Hepatocyte (in vitro differentiated cells): ENCODE data around the gene ZNF266. TPM values are rescaled to one million over a fixed set of nuclear protein-coding genes. Genes with fewer than 3 reads are reported as not detected.

ENCODE experiments used
- DNase-seq: peaks from one replicate; pipeline ENCODE4 v3.0.0-alpha.2; 2016; ENCODE audit warnings: low spot score
- H2AFZ ChIP-seq: fragments of 200-600 bp; sonication (generic); 2 replicates; pipeline ENCODE4 v1.6.0; 2016; ENCODE audit warnings: antibody characterized with exemption, mild to moderate bottlenecking
- H3K27ac ChIP-seq: fragments of 200-600 bp; sonication (generic); 2 replicates; pipeline ENCODE4 v1.5.1; 2016; ENCODE audit warnings: mild to moderate bottlenecking
- H3K27me3 ChIP-seq: fragments of 200-600 bp; sonication (generic); 2 replicates; pipeline ENCODE4 v1.6.1; 2016
- H3K36me3 ChIP-seq: fragments of 200-600 bp; sonication (generic); replicated peaks from 2 replicates; pipeline ENCODE4 v1.5.1; 2016; ENCODE audit warnings: low read depth; ENCODE audit not compliant: insufficient read depth
- H3K4me1 ChIP-seq: fragments of 200-600 bp; sonication (generic); 2 replicates; pipeline ENCODE4 v1.5.1; 2016; ENCODE audit warnings: mild to moderate bottlenecking, moderate library complexity; ENCODE audit not compliant: insufficient read depth
- H3K4me2 ChIP-seq: fragments of 200-600 bp; sonication (generic); 2 replicates; pipeline ENCODE4 v1.6.0; 2016
- H3K4me3 ChIP-seq: fragments of 200-600 bp; sonication (generic); 2 replicates; pipeline ENCODE4 v1.5.1; 2016; ENCODE audit warnings: mild to moderate bottlenecking
- H3K79me2 ChIP-seq: fragments of 200-600 bp; sonication (generic); 2 replicates; pipeline ENCODE4 v1.6.0; 2017; ENCODE audit warnings: mild to moderate bottlenecking
- H3K9me2 ChIP-seq: fragments of 200-600 bp; sonication (generic); replicated peaks from 2 replicates; pipeline ENCODE4 v1.6.0; 2017; ENCODE audit warnings: mild to moderate bottlenecking; ENCODE audit not compliant: insufficient read depth
- H3K9me3 ChIP-seq: fragments of 200-600 bp; sonication (generic); 2 replicates; pipeline ENCODE4 v1.5.1; 2016; ENCODE audit warnings: low read depth, mild to moderate bottlenecking
- H4K20me1 ChIP-seq: fragments of 200-600 bp; sonication (generic); 2 replicates; pipeline ENCODE4 v1.6.0; 2016; ENCODE audit warnings: mild to moderate bottlenecking; ENCODE audit not compliant: insufficient read depth, poor library complexity, severe bottlenecking
- CTCF ChIP-seq: fragments of 200-600 bp; sonication (generic); IDR thresholded peaks from 2 replicates; pipeline ENCODE4 v1.5.1; 2016; ENCODE audit warnings: antibody characterized with exemption, mild to moderate bottlenecking; ENCODE audit not compliant: poor library complexity
- EZH2 ChIP-seq: fragments of 200-600 bp; sonication (generic); IDR thresholded peaks from 2 replicates; pipeline ENCODE4 v1.6.1; 2016; ENCODE audit warnings: antibody characterized with exemption, mild to moderate bottlenecking, borderline replicate concordance
- EZH2phosphoT487 ChIP-seq: fragments of 200-600 bp; sonication (generic); IDR thresholded peaks from one replicate; pipeline ENCODE4 v1.6.1; 2018; ENCODE audit warnings: antibody characterized with exemption, mild to moderate bottlenecking, low read depth, moderate library complexity; ENCODE audit not compliant: unreplicated experiment, severe bottlenecking
- WGBS: methylation state at CpG from one replicate; pipeline ENCODE4 v1.1.6; 2016; ENCODE audit warnings: low lambda C conversion rate; ENCODE audit errors: missing lambda C conversion rate; 5-methylcytosine and 5-hydroxymethylcytosine counted together
- polyA plus RNA-seq: library from polyadenylated mRNA; unstranded; fragments of >200 nt; fragmentation: Nextera tagmentation; extraction: Ambion mirVana; gene quantifications from 2 replicates; pipeline ENCODE4 v1.2.1, GENCODE V29; 2016
- total RNA-seq: library from RNA; depleted of rRNA; stranded (reverse); fragments of >200 nt; gene quantifications from 2 replicates; pipeline ENCODE4 v1.2.3, GENCODE V29; 2014

ZNF266 gene
- total and polyA plus RNA-seq, 2 experiments from 2014 or later, result 10.1 to 28.7 TPM

GRCh38 chr19:9467161-9467560 is 31.8 kb upstream of the ZNF266 start:
- DNase-seq, result no peak
- Histone ChIP-seq H3K4me1 (no peaks in the 10 kb centered on the region), H3K79me2 (no peaks in the 10 kb centered on the region), H3K36me3 (no peaks in the 10 kb centered on the region), H2AFZ (no peak overlapping the region), H3K9me3 (no peaks in the 10 kb centered on the region), H3K9me2 (no peaks in the 10 kb centered on the region), H3K27ac (no peak overlapping the region), H3K4me3 (no peak overlapping the region), H4K20me1 (no peaks in the 10 kb centered on the region), H3K27me3 (no peaks in the 10 kb centered on the region), H3K4me2 (no peak overlapping the region)
- 77% methylated on average over 7 of the region's 7 CpGs for WGBS
- no peak for TF ChIP-seq EZH2phosphoT487
- TF ChIP-seq EZH2, result no peak
- no peak for TF ChIP-seq CTCF

GRCh38 chr19:9461938-9462337 is 26.6 kb upstream of the ZNF266 start:
- WGBS, result 81% methylated on average over 4 of the region's 4 CpGs

GRCh38 chr19:9456018-9456689 is 20.8 kb upstream of the ZNF266 start:
- no peak for TF ChIP-seq EZH2phosphoT487
- TF ChIP-seq CTCF, result no peak
- no peak for TF ChIP-seq EZH2
- Histone ChIP-seq H3K27ac (no peak overlapping the region), H3K9me3 (peaks cover 15% of the 10 kb centered on the region), H3K4me3 (no peak overlapping the region), H3K4me2 (no peak overlapping the region), H3K36me3 (no peaks in the 10 kb centered on the region), H3K4me1 (no peaks in the 10 kb centered on the region), H4K20me1 (no peaks in the 10 kb centered on the region), H3K79me2 (no peaks in the 10 kb centered on the region), H3K27me3 (no peaks in the 10 kb centered on the region), H3K9me2 (no peaks in the 10 kb centered on the region), H2AFZ (no peak overlapping the region)
- 95% methylated on average over 13 of the region's 13 CpGs for WGBS
- DNase-seq, result no peak

More at GRCh38 chr19:9461938-9462337, 26.6 kb upstream of the ZNF266 start:
- H3K27me3 ChIP-seq, result no peaks in the 10 kb centered on the region
- no peaks in the 10 kb centered on the region for H3K79me2 ChIP-seq
- no peak overlapping the region for H3K4me3 ChIP-seq
- H3K9me3 ChIP-seq, result no peaks in the 10 kb centered on the region
- DNase-seq, result no peak
- no peak overlapping the region for H3K4me2 ChIP-seq
- no peaks in the 10 kb centered on the region for H3K9me2 ChIP-seq
- no peak overlapping the region for H3K27ac ChIP-seq
- H2AFZ ChIP-seq, result no peak overlapping the region
- H4K20me1 ChIP-seq, result no peaks in the 10 kb centered on the region
- H3K36me3 ChIP-seq, result no peaks in the 10 kb centered on the region
- no peak for TF ChIP-seq EZH2phosphoT487
- no peak for TF ChIP-seq CTCF
- no peak for TF ChIP-seq EZH2
- H3K4me1 ChIP-seq, result no peaks in the 10 kb centered on the region
